PC-9 (cell line): ENCODE measurements around the gene SLC27A4. TPM values are rescaled to one million over a fixed set of nuclear protein-coding genes. Genes with fewer than 3 reads are reported as not detected.
"Not testable (repeated sequence)": the region's sequence is repeated elsewhere in the genome, so short reads cannot be mapped to it uniquely, and the experiment has no call there.

Experiments
- BruUV-seq: library from RNA; stranded (reverse); fragments of 400-500 nt; replicated peaks from 2 replicates; lab custom pipeline; 2021; lab: Mats Ljungman, UMichigan
- CTCF ChIA-PET: fragments of 300-600 bp; sonication (Branson Sonifier 250); formaldehyde crosslinking; loops from one replicate; lab custom pipeline; 2022; ENCODE audit warnings: antibody characterized with exemption; lab: Charles Lee
- POLR2A ChIA-PET: fragments of 300-600 bp; sonication (Branson Sonifier 250); formaldehyde crosslinking; loops from one replicate; lab custom pipeline; 2022; ENCODE audit warnings: antibody characterized with exemption; ENCODE audit not compliant: unreplicated experiment; lab: Charles Lee
- DNase-seq, 2 experiments: peaks; one replicate each; pipeline versions ENCODE4 v3.0.0 to v3.0.0-alpha.2; 2015 to 2022; ENCODE audit warnings: mixed read lengths in 1 of 2
- H2AFZ ChIP-seq: fragments of 200-600 bp; sonication (generic); 2 replicates; pipeline ENCODE4 v1.8.1; 2017; ENCODE audit warnings: antibody characterized with exemption
- H3F3A ChIP-seq: fragments of 200-600 bp; sonication (generic); 2 replicates; pipeline ENCODE4 v1.8.1; 2017; ENCODE audit warnings: antibody characterized with exemption, mild to moderate bottlenecking, low read depth; ENCODE audit not compliant: insufficient read depth
- H3K27ac ChIP-seq: fragments of 200-600 bp; sonication (generic); 2 replicates; pipeline ENCODE4 v1.6.1; 2016; ENCODE audit warnings: mixed run types
- H3K27me3 ChIP-seq: fragments of 200-600 bp; sonication (generic); 2 replicates; pipeline ENCODE4 v1.6.1; 2016; ENCODE audit warnings: low read depth, mixed run types; ENCODE audit not compliant: insufficient read depth
- H3K36me3 ChIP-seq: fragments of 200-600 bp; sonication (generic); 2 replicates; pipeline ENCODE4 v1.6.1; 2016; ENCODE audit warnings: low read depth, mixed run types
- H3K4me1 ChIP-seq: fragments of 200-600 bp; sonication (generic); replicated peaks from 2 replicates; pipeline ENCODE4 v1.6.1; 2016; ENCODE audit warnings: mixed run types; ENCODE audit not compliant: insufficient read depth
- H3K4me2 ChIP-seq: fragments of 200-600 bp; sonication (generic); 2 replicates; pipeline ENCODE4 v1.6.1; 2017; ENCODE audit warnings: mixed run types
- H3K4me3 ChIP-seq: fragments of 200-600 bp; sonication (generic); 2 replicates; pipeline ENCODE4 v1.6.1; 2016; ENCODE audit warnings: mixed run types
- H3K79me2 ChIP-seq: fragments of 200-600 bp; sonication (generic); 2 replicates; pipeline ENCODE4 v1.6.1; 2017; ENCODE audit warnings: low read depth, mixed run types
- H3K9me2 ChIP-seq: fragments of 200-600 bp; sonication (generic); 2 replicates; pipeline ENCODE4 v1.8.1; 2017; ENCODE audit warnings: mild to moderate bottlenecking; ENCODE audit not compliant: insufficient read depth
- H3K9me3 ChIP-seq: fragments of 200-600 bp; sonication (generic); 2 replicates; pipeline ENCODE4 v1.8.1; 2016; ENCODE audit warnings: low read depth; ENCODE audit not compliant: insufficient read depth
- H4K20me1 ChIP-seq: fragments of 200-600 bp; sonication (generic); 2 replicates; pipeline ENCODE4 v1.8.1; 2017; ENCODE audit not compliant: insufficient read depth
- EZH2 ChIP-seq: fragments of 200-600 bp; sonication (generic); IDR thresholded peaks from 2 replicates; pipeline ENCODE4 v1.8.0; 2017; ENCODE audit warnings: antibody characterized with exemption, low read depth
- intact Hi-C: fragments of 100-400 bp; cut with micrococcal nuclease; formaldehyde crosslinking; loops from one replicate; pipeline ENCODE4 v1.10.0; 2022; ENCODE audit not compliant: unreplicated experiment
- total RNA-seq: library from RNA; stranded (reverse); gene quantifications from 2 replicates; pipeline ENCODE4 v1.2.3, GENCODE V29; 2021
- TF ChIP-seq, protein P1 (sequence below): fragments of 200-600 bp; sonication (generic); conservative IDR thresholded peaks from 2 replicates; pipeline ENCODE4 v1.6.1; 2017; ENCODE audit warnings: mixed run types, antibody characterized with exemption, mild to moderate bottlenecking, moderate library complexity

SLC27A4 gene
- total RNA-seq, 1 experiment from 2014 or later, result 30.4 TPM

DNA sequence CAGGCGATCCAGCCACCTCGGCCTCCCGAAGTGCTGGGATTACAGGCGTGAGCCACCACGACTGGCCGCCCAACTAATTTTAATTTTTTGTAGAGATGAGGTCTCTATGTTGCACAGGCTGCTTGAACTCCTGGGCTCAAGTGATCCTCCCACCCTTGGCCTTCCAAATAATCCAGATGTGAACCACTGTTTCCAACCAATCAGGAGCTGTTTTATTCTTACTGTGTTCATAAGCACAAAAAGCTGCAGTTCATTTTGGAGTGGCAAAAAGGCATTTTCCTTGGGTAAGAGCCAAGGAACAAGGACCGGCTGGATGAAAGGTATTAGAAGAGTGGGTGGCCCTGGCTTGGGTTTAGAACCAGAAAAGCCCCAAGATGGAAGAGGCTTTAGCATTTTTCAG is 5.2 kb upstream of the SLC27A4 start:
- Histone ChIP-seq H3K79me2 (no peaks in the 10 kb centered on the region), H3K27me3 (no peaks in the 10 kb centered on the region), H3K9me2 (no peaks in the 10 kb centered on the region), H3K9me3 (no peaks in the 10 kb centered on the region), H3F3A (peaks cover 36% of the 10 kb centered on the region), H3K4me3 (no peak overlapping the region), H3K36me3 (0 out of 2 replicates have a peak, but pooled peaks cover 4% of the 10 kb centered on the region), H3K4me1 (peaks cover 9% of the 10 kb centered on the region; the same call in 1 of the 2 replicates), H4K20me1 (no peaks in the 10 kb centered on the region), H2AFZ (no peak overlapping the region), H3K4me2 (no peak overlapping the region), H3K27ac (no peak overlapping the region)
- intact Hi-C loops, result no loop called here
- no peak for DNase-seq
- BruUV-seq, result no TSS peak
- CTCF ChIA-PET, result interaction anchor here (0.7 kb wide), 1 partner anchor 106 kb away, joined by 7 read pairs; no protein-coding TSS in a partner anchor
- TF ChIP-seq, protein P1, sequence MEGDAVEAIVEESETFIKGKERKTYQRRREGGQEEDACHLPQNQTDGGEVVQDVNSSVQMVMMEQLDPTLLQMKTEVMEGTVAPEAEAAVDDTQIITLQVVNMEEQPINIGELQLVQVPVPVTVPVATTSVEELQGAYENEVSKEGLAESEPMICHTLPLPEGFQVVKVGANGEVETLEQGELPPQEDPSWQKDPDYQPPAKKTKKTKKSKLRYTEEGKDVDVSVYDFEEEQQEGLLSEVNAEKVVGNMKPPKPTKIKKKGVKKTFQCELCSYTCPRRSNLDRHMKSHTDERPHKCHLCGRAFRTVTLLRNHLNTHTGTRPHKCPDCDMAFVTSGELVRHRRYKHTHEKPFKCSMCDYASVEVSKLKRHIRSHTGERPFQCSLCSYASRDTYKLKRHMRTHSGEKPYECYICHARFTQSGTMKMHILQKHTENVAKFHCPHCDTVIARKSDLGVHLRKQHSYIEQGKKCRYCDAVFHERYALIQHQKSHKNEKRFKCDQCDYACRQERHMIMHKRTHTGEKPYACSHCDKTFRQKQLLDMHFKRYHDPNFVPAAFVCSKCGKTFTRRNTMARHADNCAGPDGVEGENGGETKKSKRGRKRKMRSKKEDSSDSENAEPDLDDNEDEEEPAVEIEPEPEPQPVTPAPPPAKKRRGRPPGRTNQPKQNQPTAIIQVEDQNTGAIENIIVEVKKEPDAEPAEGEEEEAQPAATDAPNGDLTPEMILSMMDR, result no peak
- TF ChIP-seq EZH2, result no peak
- POLR2A ChIA-PET, result interaction anchor here (0.5 kb wide), 1 partner anchor 36 kb away, joined by 5 read pairs; no protein-coding TSS in a partner anchor

DNA sequence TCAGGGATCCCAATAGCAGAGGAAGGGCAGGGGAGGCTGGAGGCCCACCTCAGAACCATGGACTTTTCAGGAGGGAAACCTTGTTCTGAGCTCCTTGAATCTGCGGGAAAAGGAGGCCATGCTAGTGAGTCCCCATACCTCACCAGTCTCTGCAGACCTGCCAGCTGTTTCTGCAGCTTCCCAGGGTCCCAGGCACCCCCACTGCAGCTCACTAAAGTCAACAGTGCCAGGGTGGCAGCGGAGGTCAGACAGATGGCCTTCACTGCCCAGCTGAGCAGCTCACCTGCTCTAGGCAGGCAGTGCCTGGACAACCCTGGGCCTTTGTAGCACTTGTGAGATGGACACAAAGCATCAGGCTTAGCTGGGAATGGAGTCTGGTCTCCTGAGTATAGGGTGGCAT is 4.4 kb upstream of the SLC27A4 start:
- Histone ChIP-seq H3K9me2 (no peaks in the 10 kb centered on the region), H3K36me3 (0 out of 2 replicates have a peak, but pooled peaks cover 4% of the 10 kb centered on the region), H3K4me1 (peaks cover 9% of the 10 kb centered on the region; the same call in 1 of the 2 replicates), H4K20me1 (no peaks in the 10 kb centered on the region), H3K4me3 (no peak overlapping the region), H3K79me2 (peaks cover 2% of the 10 kb centered on the region; the same call in 1 of the 2 replicates), H3F3A (peaks cover 35% of the 10 kb centered on the region), H3K4me2 (no peak overlapping the region), H3K27ac (no peak overlapping the region), H3K9me3 (no peaks in the 10 kb centered on the region), H2AFZ (no peak overlapping the region), H3K27me3 (no peaks in the 10 kb centered on the region)
- ChIA-PET POLR2A (interaction anchor here (0.5 kb wide), 1 partner anchor 37 kb away, joined by 5 read pairs; no protein-coding TSS in a partner anchor), CTCF (no interaction called here)
- no peak for DNase-seq
- no TSS peak for BruUV-seq
- intact Hi-C loops, result no loop called here
- no peak for TF ChIP-seq EZH2
- TF ChIP-seq, protein P1, result no peak

DNA sequence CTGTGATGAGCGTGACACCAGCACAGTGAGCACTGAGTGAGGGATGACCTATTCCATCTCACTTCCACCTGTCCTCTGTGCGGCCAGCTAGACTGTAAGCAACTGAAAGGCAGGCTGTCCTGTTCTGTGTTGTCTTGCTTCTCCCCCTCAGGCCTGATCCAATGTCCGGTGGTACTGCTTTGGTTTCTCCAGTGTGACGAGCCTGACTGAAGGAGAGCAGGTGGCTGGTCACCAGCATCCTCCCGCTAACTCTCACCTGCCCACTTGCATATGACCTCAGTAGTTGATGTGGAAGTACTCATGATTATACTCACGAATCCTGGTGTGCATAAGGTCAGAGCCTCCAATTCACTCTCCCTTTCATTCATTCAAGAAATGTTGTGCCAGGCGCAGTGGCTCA is 2.4 kb upstream of the SLC27A4 start:
- intact Hi-C loops, result no loop called here
- Histone ChIP-seq H3K79me2 (peaks cover 13% of the 10 kb centered on the region), H3K36me3 (no peaks in the 10 kb centered on the region), H3K4me1 (peaks cover 9% of the 10 kb centered on the region; the same call in 1 of the 2 replicates), H3K4me2 (no peak overlapping the region), H2AFZ (no peak overlapping the region), H3K9me3 (no peaks in the 10 kb centered on the region), H3K4me3 (no peak overlapping the region), H3F3A (peaks cover 32% of the 10 kb centered on the region), H3K9me2 (no peaks in the 10 kb centered on the region), H3K27ac (no peak overlapping the region), H3K27me3 (no peaks in the 10 kb centered on the region), H4K20me1 (no peaks in the 10 kb centered on the region)
- TF ChIP-seq, protein P1, result no peak
- no peak for TF ChIP-seq EZH2
- DNase-seq, result no peak
- BruUV-seq, result no TSS peak
- ChIA-PET POLR2A (no interaction called here), CTCF (interaction anchor here (0.7 kb wide), 2 partner anchors 42 to 134 kb away, joined by 6 to 17 read pairs; no protein-coding TSS in a partner anchor)

DNA sequence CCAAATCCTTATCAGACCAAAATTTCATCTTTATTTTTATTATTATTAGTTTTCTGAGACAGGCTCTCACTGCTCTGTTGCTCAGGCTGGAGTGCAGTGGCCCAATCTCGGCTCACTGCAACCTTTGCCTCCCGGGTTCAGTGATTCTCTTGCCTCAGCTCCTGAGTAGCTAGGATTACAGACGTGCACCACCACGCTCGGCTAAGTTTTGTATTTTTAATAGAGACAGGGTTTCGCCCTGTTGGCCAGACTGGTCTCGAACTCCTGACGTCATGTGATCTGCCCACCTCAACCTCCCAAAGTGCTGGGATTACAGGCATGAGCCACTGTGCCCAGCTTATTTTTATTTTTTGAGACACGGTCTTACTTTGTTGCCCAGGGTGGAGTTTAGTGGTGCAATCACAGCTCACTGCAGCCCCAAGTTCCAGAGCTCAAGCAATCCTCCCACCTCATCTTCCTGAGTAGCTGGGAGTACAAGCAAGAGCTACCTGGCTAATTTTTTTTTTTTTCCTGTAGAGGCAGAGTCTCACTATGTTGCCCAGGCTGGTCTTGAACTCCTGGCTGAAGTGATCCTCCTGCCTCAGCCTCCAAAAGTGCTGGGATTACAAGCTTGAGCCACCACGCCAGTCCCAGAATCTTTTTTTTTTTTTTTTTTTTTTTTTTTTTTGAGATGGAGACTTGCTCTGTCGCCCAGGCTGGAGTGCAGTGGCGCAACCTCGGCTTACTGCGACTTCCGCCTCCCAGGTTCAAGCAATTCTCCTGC is 1.3 kb upstream of the SLC27A4 start:
- Histone ChIP-seq H3K27ac (peak overlapping the region; percentile 68), H3K4me2 (peak overlapping the region; percentile 59), H3F3A (peaks cover 32% of the 10 kb centered on the region), H3K4me3 (peak overlapping the region; percentile 85; the same call in 1 of the 2 replicates), H3K79me2 (peaks cover 13% of the 10 kb centered on the region)
- H3K9me2 ChIP-seq, H3K36me3 ChIP-seq, H3K27me3 ChIP-seq, POLR2A ChIA-PET, DNase-seq, intact Hi-C loops, H3K9me3 ChIP-seq, BruUV-seq, H4K20me1 ChIP-seq, H2AFZ ChIP-seq, H3K4me1 ChIP-seq: not testable (repeated sequence)
- CTCF ChIA-PET, result interaction anchor here (0.6 to 0.7 kb wide), 2 partner anchors 39 to 193 kb away, joined by 4 to 9 read pairs; no protein-coding TSS in a partner anchor
